LHCN-M2 (cell line): ENCODE results near the gene HIP1. TPM values are rescaled to one million over a fixed set of nuclear protein-coding genes. Genes with fewer than 3 reads are reported as not detected.
"Not testable (repeated sequence)": the region's sequence is repeated elsewhere in the genome, so short reads cannot be mapped to it uniquely, and the experiment has no call there.

Experiments
- DNase-seq: peaks from one replicate; pipeline ENCODE4 v3.0.0-alpha.2; 2012; ENCODE audit warnings: low read depth
- total RNA-seq: library from RNA; depleted of rRNA; stranded (reverse); fragments of >200 nt; gene quantifications from 2 replicates; pipeline ENCODE4 v1.2.3, GENCODE V29; 2014

Gene HIP1
- total RNA-seq, 1 experiment from 2014 or later, result 22.4 TPM

DNA sequence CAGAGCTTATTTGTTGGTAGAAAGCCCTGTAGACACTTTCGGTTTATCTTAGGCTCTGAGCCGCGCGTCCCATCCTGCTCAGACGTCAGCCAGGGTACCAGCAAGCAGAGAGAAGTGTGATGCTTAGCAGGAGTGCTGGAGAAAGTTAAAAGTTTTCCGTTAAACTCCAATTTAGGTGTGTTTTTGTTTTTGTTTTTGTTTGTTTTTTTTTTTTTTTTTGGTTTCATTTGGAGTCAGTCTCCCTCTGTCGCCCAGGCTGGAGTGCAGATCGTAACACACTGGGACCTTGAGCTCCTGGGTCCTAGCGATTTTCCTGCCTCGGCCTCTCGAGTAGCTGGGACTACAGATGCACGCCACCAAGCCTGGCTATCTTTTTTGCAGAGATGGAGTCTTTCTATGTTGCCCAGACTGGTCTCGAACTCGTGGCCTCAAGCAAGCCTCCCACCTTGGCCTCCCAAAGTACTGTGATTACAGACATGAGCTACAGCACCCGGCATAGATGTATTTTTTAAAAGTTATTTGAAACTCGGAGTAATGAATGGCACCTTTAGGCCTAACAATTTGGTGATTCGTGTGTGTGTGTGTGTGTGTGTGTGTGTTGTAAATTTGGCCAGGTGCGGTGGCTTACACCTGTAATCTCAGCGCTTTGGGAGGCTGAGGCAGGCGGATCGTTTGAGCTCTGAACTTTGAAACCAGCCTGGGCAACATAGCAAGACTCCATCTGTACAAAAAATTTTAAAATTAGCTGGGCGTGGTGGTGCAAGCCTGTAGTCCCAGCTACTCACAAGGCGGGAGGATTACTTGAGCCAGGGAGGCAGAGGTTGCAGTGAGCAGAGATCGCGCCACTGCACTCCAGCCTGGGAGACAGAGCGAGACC is 1.3 kb upstream of the HIP1 start:
- DNase-seq, result no peak

DNA sequence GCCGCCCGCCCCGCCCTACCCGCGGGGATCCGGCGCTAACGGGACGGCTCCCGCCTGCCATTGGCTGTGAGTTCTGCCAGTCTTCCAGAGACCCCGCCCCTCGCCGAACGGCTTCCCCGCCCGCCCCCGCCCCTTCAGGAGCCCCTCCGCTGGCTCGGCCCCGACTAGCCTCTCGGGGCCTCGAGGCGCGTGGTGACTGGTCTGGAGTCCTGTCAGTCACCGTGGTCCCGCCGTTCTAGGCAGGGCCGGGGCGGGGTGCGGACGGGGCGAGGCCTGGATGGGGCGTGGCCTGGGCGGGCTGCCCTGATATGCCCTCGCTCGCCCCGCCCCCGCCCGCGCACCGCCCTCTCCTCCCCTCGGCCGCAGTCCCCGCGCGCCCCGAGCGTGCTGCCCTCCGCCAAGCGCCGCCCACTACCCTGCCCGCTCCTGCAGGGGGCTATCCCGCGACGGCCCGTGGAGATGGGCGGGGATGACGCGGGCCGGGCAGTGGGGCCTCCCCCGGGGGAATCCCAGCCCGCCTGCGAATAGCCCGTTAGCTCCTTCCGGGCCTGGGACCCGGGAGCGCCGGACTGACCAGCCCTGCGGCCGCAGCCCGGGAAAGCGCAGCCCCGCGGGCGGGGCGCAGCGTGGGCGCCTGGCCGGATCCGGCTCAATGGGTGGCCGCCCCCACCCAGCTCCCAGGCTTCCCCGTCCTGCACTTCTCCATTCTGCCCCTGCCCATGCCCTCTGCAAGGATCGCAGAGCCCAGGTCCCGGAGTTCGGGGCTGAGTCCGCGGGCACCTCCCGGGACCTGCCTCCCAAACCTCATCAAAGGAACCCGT is 444 bp upstream of the HIP1 start:
- peak; percentile 99 for DNase-seq

DNA sequence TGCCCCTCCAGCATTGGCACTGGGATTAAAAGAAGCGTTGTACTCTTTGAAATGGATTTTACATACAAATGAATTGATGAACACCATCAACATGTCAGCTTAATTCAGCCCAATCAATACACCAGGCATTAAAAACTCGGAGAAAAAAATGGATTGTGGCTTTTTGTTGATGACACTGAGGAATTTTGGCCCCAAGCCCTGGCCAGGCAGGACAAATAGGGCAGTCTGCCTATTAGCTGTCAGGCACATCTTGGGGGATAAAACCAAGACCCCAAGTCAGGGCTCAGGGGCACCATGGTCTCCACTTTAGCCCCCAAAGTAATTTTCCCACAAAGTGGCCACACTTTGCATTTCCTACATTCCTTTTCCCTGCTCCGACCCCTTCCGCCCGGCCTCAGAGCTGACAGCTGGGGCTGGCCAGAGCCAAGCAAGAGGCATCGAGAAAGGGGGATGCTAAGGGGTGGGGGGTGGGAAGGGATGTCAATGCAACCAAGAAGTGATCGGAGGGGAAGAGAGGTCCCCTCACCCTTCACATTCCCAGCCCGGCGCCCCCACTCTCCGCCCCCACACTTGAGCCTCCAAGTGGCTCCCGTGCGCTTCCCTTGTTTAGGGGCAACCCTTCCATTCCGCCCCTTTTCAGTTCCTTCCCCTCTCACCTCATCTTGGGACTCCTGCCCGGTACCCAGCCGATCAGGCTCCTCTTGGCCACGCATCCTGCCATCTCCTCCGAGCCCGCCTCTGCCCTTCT is 711 bp downstream of the HIP1 start:
- peak; percentile 27 for DNase-seq

DNA sequence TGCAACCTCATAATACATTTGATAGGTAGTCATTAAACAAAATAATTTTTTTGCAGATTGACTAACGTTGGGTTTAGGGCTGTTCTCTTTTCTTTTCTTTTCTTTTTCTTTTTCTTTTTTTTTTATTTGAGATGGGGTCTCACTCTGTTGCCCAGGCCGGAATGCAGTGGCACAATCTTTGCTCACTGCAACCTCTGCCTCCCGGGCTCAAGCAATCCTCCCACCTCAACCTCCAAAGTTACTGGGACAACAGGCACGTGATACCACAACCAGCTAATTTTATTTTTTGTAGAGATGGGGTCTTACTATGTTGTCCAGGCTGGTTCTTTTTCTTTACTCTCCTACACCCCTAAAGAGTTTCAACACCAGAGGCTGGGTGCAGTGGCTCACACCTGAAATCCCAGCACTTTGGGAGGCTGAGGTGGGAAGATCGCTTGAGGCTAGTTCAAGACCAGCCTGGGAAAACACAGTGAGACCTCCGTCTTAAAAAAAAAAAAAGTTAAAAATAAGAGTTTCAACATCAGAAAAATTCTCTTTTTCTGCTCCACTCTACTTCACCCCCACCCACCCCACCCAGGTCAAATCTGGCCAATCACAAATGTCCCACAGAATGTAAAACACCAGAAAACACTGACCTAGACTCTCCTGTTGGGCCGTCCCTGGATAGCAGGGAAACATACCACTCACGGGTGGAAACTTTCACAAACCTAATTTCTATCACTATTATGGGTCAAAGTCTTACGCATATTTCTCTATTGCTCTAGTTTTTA is 3.0 kb downstream of the HIP1 start:
- no peak for DNase-seq

DNA sequence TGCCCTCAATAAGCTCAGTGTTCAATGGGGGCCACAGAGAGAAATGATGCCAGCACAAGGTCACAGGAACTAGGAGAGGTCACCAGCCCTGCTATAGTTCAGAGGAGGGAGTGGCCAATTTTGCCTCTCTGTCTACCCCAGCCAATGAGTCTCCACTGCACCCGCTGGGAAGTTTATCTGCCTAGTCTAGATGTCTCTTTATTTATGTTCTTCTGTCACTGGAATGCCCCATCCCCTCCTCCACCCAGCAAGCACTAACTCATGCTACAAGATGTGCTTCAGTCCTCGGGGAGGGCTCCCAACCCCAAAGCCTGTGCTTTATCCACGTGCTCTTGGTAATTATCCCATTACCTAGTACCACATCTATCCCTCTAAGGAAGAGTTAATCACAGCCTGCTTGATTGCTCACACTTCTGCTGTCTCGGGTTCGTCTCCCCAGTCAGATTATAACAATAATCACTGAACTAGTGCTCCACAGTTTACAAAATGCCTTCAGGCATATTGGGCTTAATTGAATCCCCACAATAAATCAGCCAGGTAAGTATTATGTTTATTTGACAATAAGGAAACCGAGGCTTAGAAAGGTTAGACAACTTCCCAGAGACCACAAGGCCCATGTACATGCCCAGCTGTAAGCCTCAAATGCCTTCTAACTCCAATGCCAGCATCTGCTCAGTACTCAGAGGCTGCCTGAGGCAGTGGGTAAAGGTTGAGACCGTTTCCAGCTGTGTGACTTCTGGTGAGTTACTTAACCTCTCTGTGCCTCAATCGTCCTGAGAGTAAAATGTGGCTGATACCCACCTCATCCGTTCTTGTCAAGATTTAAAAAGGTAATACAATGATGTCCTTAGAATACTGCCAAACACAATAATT is 3.9 kb downstream of the HIP1 start:
- no peak for DNase-seq

DNA sequence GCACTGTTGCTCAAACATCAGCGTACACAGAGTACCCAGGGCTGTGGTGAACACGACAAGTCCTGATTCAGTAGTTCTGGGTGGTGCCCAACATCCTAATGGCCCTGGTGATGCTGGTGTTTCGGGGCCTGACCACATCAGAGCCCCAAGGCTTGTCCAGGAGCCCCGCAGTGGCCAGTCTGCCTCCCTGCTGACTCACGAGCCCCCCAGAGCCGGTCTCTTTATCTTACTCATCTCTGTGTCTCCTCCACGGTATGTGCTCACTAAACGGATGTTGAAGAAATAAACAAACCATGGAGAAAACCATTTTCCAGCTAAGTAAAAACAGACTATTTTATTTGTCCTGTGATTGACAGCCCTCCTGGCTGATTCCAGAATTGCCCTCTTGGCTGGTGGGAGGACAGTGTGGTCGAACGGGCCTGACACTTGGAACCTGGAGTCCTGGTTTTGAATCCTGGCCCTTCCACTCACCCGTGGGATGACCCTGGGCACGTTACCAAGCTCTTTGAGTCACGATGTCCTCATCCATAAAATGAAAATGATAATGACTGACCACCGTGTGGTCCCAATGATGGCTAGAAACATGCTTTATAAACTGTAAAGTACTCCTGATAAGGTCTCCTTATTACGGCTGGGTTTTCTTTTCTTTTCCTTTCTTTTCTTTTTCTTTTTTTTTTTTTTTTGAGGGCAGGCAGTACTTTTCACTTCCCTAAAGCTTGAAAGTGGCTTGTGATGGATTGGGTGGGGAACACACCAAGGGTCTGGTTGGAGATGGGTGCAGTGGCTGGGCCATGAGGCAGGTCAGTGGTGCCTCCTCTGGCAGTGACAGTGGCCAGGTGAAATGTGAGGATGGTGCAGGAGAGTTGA is 5.7 kb downstream of the HIP1 start:
- DNase-seq, result peak; percentile 97

DNA sequence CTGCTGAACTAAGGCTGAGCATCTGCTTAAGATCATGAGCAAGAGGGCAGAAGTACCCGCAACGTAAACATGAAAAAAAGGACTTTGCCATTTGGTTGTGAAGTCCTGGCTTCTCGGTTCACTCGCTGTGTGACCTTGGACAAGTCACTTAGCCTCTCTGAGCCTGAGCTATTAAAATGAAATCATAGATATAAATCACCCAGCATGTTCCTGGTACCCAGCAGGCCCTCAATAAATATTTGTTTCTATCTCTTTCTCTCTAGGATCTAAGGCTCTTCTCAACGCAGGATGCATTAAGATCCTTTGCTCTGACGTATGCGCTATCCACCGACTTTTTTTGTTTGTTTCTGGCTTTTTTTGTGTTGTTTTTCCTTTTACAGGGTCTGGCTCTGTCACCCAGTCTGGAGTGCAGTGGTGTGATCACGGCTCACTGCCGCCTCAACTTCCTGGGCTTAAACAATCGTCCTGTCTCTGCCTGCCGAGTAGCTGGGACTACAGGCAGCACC is 6.7 kb downstream of the HIP1 start:
- no peak for DNase-seq

DNA sequence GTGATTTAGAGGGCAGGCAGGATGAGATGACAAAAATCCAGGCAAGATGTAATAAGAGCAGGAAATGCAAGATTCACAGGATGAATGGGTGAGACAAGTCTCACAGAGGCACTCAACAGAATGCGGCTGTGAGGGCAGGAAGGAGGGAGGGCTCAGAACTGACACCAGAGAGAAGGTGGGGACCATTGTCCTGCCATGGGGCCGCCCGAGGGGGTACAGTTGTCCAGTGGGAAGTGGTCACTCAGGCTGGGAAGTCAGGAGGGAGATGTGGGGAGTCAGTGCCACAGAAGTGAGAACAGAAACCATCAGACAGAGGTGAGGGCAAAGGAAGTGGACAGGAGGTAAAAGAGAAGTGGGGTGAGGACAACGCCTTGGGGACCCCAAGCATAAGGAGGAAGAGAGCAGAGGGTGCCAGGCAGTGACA is 8.9 kb downstream of the HIP1 start:
- DNase-seq, result no peak

DNA sequence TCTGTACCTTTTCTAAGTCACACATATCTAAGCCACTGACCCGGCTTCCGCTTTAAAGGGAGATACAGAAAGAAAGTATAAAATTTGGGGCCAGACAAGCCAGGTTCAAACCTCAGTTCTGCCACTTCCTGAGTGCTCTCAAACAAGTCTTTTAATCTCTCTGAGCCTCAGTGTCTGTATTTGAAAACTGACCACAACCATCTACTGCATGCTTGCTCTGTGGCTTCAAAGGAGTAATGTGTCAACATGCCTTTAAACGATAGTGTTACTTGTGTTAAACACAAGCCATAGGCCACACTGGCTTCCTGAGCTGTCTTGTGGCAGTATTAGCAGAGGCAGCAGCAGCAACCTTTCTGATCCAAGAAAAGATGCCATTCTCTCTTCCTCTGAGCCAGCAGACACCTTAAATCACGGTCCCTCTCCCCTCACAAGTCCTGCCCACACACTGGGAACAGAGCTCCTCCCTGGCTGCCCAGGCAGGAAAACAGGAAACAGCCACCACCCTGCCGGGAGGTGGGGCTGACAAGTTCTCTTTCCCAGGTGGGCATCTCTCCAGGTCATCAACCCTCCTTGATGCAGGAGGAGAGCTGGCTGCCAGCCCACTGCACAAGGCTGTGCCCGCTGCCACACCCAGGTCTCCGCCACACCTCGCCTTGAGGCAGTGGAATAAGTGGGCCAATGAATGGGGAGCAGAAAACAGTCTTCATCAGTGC is 10.7 kb downstream of the HIP1 start:
- DNase-seq, result no peak

DNA sequence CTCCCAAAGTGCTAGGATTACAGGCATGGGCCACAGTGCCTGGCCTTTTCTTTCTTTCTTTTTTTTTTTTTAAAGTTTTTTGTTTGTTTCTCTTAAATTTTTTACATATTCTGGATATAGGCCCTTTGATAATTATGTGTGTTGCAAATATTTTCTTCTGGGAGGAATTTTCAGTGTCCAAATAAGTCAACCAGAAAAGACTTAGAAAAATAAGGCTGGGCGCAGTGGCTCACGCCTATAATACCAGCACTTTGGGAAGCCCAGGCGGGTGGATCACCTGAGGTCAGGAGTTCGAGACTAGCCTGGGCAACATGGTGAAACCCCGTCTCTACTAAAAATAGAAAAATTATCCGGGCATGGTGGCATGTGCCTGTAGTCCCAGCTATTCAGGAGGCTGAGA is 11.4 kb downstream of the HIP1 start:
- DNase-seq, result not testable (repeated sequence)

DNA sequence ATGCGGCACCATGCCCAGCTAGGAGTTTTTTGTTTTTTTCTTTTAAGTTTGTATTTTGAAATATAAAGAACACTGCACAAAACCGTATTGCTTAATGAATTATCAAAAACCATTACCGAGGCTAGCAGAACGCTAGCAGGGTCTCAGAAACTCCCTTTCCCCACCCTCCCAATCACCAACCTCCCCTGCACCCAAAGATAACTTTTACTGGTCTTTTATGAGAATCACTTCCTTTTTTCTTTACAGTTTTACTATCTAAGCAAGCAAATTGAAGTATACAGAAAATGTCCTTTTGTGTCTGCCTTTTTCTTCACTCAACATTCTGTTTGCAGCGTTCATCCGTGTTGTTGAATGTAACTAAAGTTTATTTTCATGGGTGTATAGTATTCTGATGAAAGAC is 13.4 kb downstream of the HIP1 start:
- DNase-seq, result no peak

DNA sequence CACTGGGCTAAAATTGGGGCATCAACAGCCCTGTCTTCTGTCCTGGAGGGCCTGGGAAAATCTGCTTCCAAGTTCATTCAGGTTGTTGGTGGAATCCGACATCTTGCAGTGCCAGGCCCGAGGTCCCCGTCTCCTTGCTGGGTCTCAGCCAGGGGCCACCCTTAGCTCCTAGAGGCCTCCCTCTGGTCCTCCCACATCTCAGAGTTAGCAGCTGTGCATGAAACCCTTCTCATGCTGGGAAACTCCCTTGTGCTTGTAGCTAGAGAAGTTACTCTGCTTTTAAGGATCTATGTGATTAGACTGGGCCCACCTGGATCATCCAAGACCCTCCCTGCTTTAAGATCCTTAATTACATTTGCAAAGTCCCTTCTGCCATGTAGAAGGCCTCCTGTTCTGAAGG is 15.3 kb downstream of the HIP1 start:
- DNase-seq, result no peak

DNA sequence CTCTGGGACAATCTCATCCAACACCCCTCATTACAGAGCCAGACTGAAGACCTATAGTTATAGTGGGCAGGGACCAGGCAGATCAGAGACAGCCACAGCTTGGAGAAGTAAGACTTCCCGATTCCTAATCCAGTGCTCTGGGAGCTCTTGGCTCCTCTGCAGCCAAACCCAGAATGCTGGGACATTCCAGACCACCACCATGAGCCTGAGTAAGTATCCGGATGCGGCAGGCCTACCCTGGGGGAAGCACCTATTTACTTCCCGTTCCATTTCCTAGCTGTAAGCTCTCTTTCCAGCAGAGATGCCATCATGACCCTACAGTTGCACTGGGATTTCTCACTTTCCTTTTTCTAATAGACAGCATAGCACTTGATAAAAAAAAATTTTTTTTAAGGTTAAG is 16.4 kb downstream of the HIP1 start:
- no peak for DNase-seq

DNA sequence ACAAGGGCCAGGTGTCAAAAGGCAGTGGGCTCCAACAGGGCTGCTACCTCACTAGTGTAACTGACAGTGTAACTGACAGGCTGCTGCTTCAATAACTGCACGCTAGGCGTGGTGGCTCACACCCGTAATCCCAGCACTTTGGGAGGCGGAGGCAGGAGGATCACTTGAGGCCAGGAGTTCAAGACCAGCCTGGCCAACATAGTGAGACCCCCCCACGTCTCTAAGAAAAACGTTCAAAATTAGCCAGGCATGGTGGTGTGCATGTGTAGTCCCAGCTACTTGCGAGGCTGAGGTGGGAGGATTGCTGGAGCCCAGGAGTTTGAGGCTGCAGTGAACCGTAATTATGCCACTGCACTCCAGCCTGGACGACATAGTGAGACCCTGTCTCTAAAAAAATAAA is 16.8 kb downstream of the HIP1 start:
- DNase-seq, result not testable (repeated sequence)

DNA sequence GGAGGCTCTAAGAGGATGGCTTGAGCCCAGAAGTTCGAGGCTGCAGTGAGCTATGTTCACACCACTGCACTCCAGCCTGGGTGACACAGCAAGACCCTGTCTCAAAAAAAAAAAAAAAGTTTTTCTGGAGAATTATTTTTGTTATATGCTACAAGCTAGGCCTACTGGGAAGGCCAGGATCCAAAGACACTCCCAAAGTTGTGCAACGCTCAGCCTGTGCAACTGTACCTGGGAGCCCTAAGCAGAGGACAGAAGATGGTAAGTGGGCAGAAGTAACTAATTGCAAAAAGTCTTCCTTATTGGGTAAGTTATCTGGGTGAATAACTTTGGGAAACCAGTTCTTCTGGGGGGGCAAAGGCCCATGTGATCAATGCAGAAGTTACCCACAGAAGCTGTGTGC is 17.3 kb downstream of the HIP1 start:
- DNase-seq, result no peak

DNA sequence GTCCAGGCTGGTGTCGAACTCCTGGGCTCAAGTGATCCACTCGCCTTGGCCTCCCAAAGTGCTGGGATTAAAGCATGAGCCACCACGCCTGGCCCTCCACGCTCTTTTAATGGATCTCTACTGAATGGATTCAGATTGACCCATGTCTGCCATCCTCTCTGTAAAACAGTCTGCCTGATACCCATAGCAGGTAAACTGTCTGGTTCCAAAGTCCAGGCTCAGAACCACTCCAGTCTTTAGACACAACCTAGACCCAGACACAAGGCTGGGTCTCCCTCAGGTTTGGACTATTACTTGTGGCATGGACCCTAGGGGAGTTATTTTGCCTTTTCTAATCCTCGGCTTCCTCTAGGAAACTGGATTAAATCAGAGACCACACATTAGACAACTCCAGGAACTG is 19.1 kb downstream of the HIP1 start:
- no peak for DNase-seq

DNA sequence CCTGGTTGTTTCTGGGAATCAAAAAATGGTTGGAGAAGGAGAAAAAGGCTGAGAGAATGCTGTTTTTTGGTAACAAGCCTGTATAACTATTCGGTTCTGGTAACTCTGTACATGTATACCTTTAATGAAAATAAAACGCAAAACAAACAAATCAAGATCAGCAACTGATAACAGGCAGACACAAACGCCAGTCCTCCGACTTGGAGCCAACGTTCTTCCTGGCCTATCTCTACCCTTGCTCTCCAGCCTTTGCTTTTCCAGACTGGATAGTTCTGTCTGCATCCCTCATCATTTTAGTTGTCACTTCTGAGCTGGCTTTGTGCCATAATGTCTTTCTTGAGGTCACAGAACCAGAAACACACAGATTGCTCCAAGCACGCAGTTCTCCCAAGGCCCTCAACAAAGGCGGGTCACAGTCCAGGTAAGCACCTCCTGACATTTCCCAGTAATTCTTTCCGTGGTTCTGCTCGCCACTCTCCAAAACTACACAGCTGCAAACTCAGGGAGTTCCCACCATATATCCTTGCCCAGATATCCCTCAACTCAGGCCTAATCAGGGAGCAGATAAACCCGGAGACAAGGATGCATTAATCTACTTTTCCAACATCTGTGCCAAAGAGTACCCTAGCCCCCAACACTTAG is 20.2 kb downstream of the HIP1 start:
- no peak for DNase-seq

DNA sequence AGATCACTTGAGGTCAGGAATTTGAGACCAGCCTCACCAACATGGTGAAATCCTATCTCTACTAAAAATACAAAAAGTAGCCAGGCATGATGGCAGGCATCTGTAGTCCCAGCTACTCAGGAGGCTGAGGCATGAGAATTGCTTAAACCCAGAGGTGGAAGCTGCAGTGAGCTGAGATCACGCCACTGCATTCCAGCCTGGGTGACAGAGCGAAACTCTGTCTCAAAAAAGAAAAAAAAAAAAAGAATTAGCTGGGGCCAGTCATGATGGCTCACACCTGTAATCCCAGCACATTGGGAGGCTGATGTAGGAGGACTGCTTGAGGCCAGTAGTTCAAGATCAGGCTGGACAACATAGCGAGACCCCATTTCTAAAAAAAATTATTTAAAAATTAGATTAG is 21.0 kb downstream of the HIP1 start:
- DNase-seq, result not testable (repeated sequence)
